AG04450 (cell line): Measurements from ENCODE around the gene SIGMAR1. TPM values are rescaled to one million over a fixed set of nuclear protein-coding genes. Genes with fewer than 3 reads are reported as not detected.

Experiments used
- CTCF ChIA-PET: fragments of 300-600, 350-600 bp; formaldehyde crosslinking; extraction: SDS; loops from one replicate; lab custom pipeline; 2022; ENCODE audit warnings: antibody characterized with exemption, inconsistent platforms; lab: Charles Lee
- POLR2A ChIA-PET: fragments of 350-600 bp; formaldehyde crosslinking; extraction: SDS; loops from one replicate; lab custom pipeline; 2021; ENCODE audit warnings: antibody characterized with exemption, inconsistent platforms; lab: Yijun Ruan, JAX
- DNase-seq: peaks from one replicate; pipeline ENCODE4 v3.0.0-alpha.2; 2011; ENCODE audit warnings: low read depth, low spot score
- H3K27ac ChIP-seq: one replicate; pipeline ENCODE4 v1.5.1; 2012; ENCODE audit warnings: low read depth, low read length, control low read depth
- H3K27me3 ChIP-seq: one replicate; pipeline ENCODE4 v1.6.0; 2012; ENCODE audit warnings: low read length; ENCODE audit not compliant: control insufficient read depth, insufficient read depth
- H3K4me3 ChIP-seq: 2 replicates; pipeline ENCODE4 v1.5.1; 2011; ENCODE audit warnings: mild to moderate bottlenecking, low read depth, low read length, control low read depth
- H3K9me3 ChIP-seq: 2 replicates; pipeline ENCODE4 v1.5.1; 2012; ENCODE audit warnings: low read length; ENCODE audit not compliant: control insufficient read depth, insufficient read depth
- polyA plus RNA-seq: library from polyadenylated mRNA; depleted of rRNA; stranded (reverse); fragments of >200 nt; gene quantifications from 2 replicates; pipeline ENCODE4 v1.2.3, GENCODE V29; 2011
- TF ChIP-seq, protein P1 (sequence below): IDR thresholded peaks from 2 replicates; pipeline ENCODE4 v1.5.1; 2011; ENCODE audit warnings: low read depth, low read length, control low read depth, inconsistent platforms

Gene SIGMAR1
- polyA plus RNA-seq, 1 experiment, result 38.9 TPM

DNA sequence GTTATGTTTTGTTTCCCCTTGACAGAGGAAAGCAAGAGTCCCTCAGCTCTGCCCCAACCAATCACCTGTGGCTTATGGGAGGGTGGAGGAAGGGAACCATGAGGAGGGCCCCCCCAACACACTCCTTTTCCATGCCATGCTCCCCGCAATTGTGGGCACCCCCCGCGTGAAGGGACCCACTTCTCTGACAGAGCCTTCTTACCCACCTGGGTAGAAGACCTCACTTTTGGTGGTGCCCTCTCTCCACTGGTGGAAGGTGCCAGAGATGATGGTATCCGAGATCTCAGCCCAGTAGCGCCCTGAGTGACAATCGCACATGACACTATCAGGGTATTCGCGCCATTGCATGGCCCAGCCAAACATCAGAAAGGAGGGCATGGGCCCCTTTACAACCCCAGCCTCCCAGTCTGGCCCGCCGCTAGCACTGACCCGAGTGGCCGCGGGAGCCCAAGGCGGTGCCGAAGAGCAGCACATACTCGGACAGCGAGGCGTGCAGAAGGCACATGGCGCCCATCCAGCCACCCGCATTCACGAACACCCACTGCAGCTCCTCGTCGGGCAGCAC, 714 bp downstream of the SIGMAR1 start:
- Histone ChIP-seq H3K4me3 (peak overlapping the region; percentile 80), H3K27me3 (no peaks in the 10 kb centered on the region), H3K27ac (peak overlapping the region; percentile 11), H3K9me3 (no peaks in the 10 kb centered on the region; the same call in 1 of the 2 replicates)
- ChIA-PET CTCF (interaction anchor here (0.8 to 3.8 kb wide), 5 partner anchors 10 to 33 kb away, joined by 3 to 36 read pairs (median 8); partner anchors contain the start of genes DCTN3 and GALT), POLR2A (interaction anchor here (0.7 to 2.5 kb wide), 4 partner anchors 10 to 28 kb away, joined by 3 to 17 read pairs (median 8); partner anchors contain the start of genes DCTN3 and GALT)
- DNase-seq, result no peak
- TF ChIP-seq, protein P1, sequence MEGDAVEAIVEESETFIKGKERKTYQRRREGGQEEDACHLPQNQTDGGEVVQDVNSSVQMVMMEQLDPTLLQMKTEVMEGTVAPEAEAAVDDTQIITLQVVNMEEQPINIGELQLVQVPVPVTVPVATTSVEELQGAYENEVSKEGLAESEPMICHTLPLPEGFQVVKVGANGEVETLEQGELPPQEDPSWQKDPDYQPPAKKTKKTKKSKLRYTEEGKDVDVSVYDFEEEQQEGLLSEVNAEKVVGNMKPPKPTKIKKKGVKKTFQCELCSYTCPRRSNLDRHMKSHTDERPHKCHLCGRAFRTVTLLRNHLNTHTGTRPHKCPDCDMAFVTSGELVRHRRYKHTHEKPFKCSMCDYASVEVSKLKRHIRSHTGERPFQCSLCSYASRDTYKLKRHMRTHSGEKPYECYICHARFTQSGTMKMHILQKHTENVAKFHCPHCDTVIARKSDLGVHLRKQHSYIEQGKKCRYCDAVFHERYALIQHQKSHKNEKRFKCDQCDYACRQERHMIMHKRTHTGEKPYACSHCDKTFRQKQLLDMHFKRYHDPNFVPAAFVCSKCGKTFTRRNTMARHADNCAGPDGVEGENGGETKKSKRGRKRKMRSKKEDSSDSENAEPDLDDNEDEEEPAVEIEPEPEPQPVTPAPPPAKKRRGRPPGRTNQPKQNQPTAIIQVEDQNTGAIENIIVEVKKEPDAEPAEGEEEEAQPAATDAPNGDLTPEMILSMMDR, result no peak

DNA sequence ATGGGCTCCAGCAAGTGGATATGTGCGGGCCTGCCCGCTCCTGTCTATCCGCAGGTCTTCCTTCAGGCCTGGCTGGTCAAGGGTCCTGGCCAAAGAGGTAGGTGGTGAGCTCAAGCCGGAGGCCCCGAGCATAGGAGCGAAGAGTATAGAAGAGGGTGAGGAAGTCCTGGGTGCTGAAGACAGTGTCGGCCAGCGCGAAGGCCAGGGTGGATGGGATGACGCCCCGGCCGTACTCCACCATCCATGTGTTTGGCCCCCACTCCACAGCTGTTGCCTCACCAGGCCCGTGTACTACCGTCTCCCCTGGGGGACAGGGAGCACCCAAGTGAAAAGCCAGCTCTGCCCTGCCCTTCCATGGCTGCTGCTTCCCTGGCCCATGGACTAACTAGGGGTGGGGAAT, 2.0 kb downstream of the SIGMAR1 start:
- H3K27me3 ChIP-seq, result peaks cover 6% of the 10 kb centered on the region
- ChIA-PET POLR2A (no interaction called here), CTCF (interaction anchor here (0.8 to 4.0 kb wide), 7 partner anchors 9 to 32 kb away, joined by 3 to 111 read pairs (median 8); partner anchors contain the start of genes DCTN3, GALT, IL11RA and RPP25L)
- no peaks in the 10 kb centered on the region; the same call in 1 of the 2 replicates for H3K9me3 ChIP-seq
- H3K27ac ChIP-seq, result no peak overlapping the region
- TF ChIP-seq, protein P1, result no peak
- DNase-seq, result no peak
- no peak overlapping the region for H3K4me3 ChIP-seq

DNA sequence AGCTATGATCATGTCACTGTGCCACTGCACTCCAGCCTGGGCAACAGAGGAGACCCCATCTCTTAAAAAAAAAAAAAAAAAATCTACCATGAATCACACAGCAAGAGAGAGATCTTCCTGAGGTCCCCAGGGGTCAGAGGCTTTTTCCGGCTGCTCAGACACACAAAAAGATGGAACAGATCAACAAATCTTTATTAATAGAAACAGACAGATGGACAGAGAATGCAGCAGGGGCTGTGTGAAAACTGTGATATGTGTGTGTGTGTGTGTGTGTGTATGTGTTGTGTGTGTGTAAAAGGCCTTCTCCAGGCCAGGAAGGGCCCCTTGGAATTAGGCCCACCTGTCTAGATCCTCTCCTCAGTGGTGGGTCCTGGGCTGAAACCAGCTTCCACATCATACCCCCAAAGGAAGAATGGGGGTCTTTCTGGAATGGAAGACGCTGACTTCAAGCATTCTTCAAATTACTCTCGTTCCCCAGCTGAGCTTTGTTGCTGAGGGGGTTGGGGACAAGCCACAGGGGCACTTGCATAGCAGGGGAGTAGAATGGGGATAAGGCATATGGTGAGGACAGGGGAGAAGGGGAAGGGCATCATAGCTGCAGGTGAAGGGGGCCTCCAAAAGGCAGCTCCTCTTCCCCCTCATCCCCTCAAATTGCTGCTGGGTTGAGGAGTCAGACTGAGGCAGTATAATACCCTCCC, 2.9 kb downstream of the SIGMAR1 start:
- CTCF ChIA-PET, result interaction anchor here (0.5 to 4.0 kb wide), 25 partner anchors 9 to 446 kb away, joined by 3 to 111 read pairs (median 5); partner anchors contain the start of genes DCTN3, GALT, IL11RA and MYORG
- no peak overlapping the region for H3K4me3 ChIP-seq
- TF ChIP-seq, protein P1, result no peak
- POLR2A ChIA-PET, result interaction anchor here (2.2 kb wide), 1 partner anchor 15 kb away, joined by 15 read pairs; the partner anchor contains the start of gene DCTN3
- H3K27ac ChIP-seq, result no peak overlapping the region
- no peak for DNase-seq
- H3K9me3 ChIP-seq, result no peaks in the 10 kb centered on the region; the same call in 1 of the 2 replicates
- H3K27me3 ChIP-seq, result peaks cover 15% of the 10 kb centered on the region

DNA sequence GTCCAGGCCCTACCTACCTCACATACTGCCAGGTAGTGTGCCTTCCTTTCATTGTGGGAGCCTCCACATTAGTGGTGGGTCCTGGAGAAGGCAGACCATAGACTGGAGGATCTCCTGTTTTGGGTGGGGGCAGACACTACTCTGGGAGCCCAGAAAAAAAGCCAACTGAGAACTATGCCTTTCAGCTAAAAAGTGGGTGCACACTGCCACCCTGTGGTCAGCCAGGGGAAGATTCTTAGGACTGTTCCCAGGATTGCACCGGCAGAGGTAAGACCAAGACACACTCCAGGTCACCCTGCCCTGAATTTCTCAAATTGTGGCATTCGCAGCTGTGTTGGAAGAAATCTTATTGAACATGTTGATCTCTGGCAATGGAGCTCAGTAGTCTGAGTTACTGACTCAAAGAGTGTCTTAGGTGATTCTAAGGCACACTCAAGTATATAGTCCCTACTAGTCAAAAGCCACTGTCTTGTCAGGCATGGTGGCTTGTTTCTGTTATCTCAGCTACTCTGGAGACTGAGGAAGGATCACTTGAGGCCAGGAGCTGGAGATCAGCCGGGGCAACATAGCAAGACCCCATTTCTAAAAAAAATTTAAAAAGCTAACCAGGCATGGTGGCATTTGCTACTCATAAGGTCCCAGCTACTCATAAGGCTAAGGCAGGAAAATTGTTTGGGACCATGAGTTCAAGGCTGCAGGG, 3.6 kb downstream of the SIGMAR1 start:
- POLR2A ChIA-PET, result interaction anchor here (2.2 kb wide), 1 partner anchor 14 kb away, joined by 15 read pairs; the partner anchor contains the start of gene DCTN3
- Histone ChIP-seq H3K27me3 (peaks cover 22% of the 10 kb centered on the region), H3K27ac (no peak overlapping the region), H3K9me3 (no peaks in the 10 kb centered on the region; the same call in 1 of the 2 replicates), H3K4me3 (no peak overlapping the region)
- TF ChIP-seq, protein P1, result peak; percentile 86
- CTCF ChIA-PET, result interaction anchor here (0.5 to 4.0 kb wide), 26 partner anchors 9 to 524 kb away, joined by 3 to 111 read pairs (median 4); partner anchors contain the start of genes DCTN3, GALT, IL11RA and MYORG
- DNase-seq, result no peak
